Osteoblast (primary cell): ENCODE data around the gene PCDH15. TPM values are rescaled to one million over a fixed set of nuclear protein-coding genes. Genes with fewer than 3 reads are reported as not detected.

Source experiments
- DNase-seq: peaks from one replicate; pipeline ENCODE4 v3.0.0; 2011; ENCODE audit warnings: low spot score, mixed read lengths; ENCODE audit not compliant: insufficient read length; ENCODE audit errors: missing footprints
- H2AFZ ChIP-seq: 2 replicates; pipeline ENCODE4 v1.6.0; 2011; ENCODE audit warnings: mild to moderate bottlenecking, low read length
- H3K27ac ChIP-seq: 2 replicates; pipeline ENCODE4 v1.5.1; 2011; ENCODE audit warnings: mild to moderate bottlenecking, low read depth, low read length, moderate library complexity
- H3K27me3 ChIP-seq: 2 replicates; pipeline ENCODE4 v1.6.0; 2012; ENCODE audit warnings: mild to moderate bottlenecking, control low read depth, inconsistent platforms, low read length, moderate library complexity; ENCODE audit not compliant: insufficient read depth
- H3K36me3 ChIP-seq: 2 replicates; pipeline ENCODE4 v1.5.1; 2011; ENCODE audit warnings: mild to moderate bottlenecking, low read length, control low read depth, moderate library complexity; ENCODE audit not compliant: insufficient read depth
- H3K4me1 ChIP-seq: 2 replicates; pipeline ENCODE4 v1.5.1; 2011; ENCODE audit warnings: mild to moderate bottlenecking, low read length, control low read depth, moderate library complexity; ENCODE audit not compliant: insufficient read depth
- H3K4me2 ChIP-seq: 2 replicates; pipeline ENCODE4 v1.6.0; 2011; ENCODE audit warnings: mild to moderate bottlenecking, low read length; ENCODE audit not compliant: insufficient read depth
- H3K4me3 ChIP-seq: fragments of 200-600 bp; sonication (generic); 3 replicates; pipeline ENCODE4 v1.5.1; 2012; ENCODE audit warnings: mild to moderate bottlenecking, low read length, inconsistent platforms; ENCODE audit not compliant: insufficient read depth
- H3K79me2 ChIP-seq: 2 replicates; pipeline ENCODE4 v1.6.0; 2012; ENCODE audit warnings: mild to moderate bottlenecking, low read length, control low read depth, inconsistent platforms; ENCODE audit not compliant: insufficient read depth
- H3K9me3 ChIP-seq: 2 replicates; pipeline ENCODE4 v1.5.1; 2011; ENCODE audit warnings: low read depth, low read length, control low read depth
- H4K20me1 ChIP-seq: 2 replicates; pipeline ENCODE4 v1.6.0; 2012; ENCODE audit warnings: mild to moderate bottlenecking, low read length, control low read depth; ENCODE audit not compliant: insufficient read depth
- CTCF ChIP-seq: IDR thresholded peaks from 2 replicates; pipeline ENCODE4 v1.5.1; 2011; ENCODE audit warnings: mild to moderate bottlenecking, low read depth, low read length, moderate library complexity; ENCODE audit errors: extremely low read depth
- total RNA-seq: library from RNA; depleted of rRNA; stranded (reverse); fragments of >200 nt; gene quantifications from 2 replicates; pipeline ENCODE4 v1.2.3, GENCODE V29; 2012

PCDH15 gene
- total RNA-seq, 1 donor, result not detected

GRCh38 chr10:54576541-54576940 is 224.5 kb downstream of the PCDH15 start:
- no peaks in the 10 kb centered on the region for H3K79me2 ChIP-seq
- no peaks in the 10 kb centered on the region for H3K4me1 ChIP-seq
- H3K4me3 ChIP-seq, result no peak overlapping the region
- no peak for DNase-seq
- no peaks in the 10 kb centered on the region for H3K27me3 ChIP-seq
- H3K27ac ChIP-seq, result no peak overlapping the region
- H3K9me3 ChIP-seq, result no peaks in the 10 kb centered on the region
- H2AFZ ChIP-seq, result no peak overlapping the region
- H4K20me1 ChIP-seq, result no peaks in the 10 kb centered on the region
- TF ChIP-seq CTCF, result no peak
- H3K4me2 ChIP-seq, result no peak overlapping the region
- no peaks in the 10 kb centered on the region for H3K36me3 ChIP-seq

- no peak for TF ChIP-seq CTCF
- Histone ChIP-seq H3K4me1 (no peaks in the 10 kb centered on the region), H3K79me2 (no peaks in the 10 kb centered on the region), H4K20me1 (no peaks in the 10 kb centered on the region), H3K4me2 (no peak overlapping the region), H3K27me3 (no peaks in the 10 kb centered on the region), H2AFZ (no peak overlapping the region), H3K27ac (no peak overlapping the region), H3K9me3 (no peaks in the 10 kb centered on the region), H3K4me3 (no peak overlapping the region), H3K36me3 (no peaks in the 10 kb centered on the region)
- DNase-seq, result no peak
These were observed 241.5 kb downstream of the PCDH15 start for GRCh38 chr10:54559498-54559897.

GRCh38 chr10:54554028-54554427 is 247.0 kb downstream of the PCDH15 start:
- no peak for DNase-seq
- peaks cover 5% of the 10 kb centered on the region for H3K9me3 ChIP-seq
- TF ChIP-seq CTCF, result no peak

GRCh38 chr10:54550016-54550415 is 251.0 kb downstream of the PCDH15 start:
- no peak overlapping the region for H2AFZ ChIP-seq
- peaks cover 5% of the 10 kb centered on the region for H3K9me3 ChIP-seq
- H3K79me2 ChIP-seq, result no peaks in the 10 kb centered on the region
- no peak overlapping the region for H3K27ac ChIP-seq
- H3K4me3 ChIP-seq, result no peak overlapping the region
- H3K4me2 ChIP-seq, result no peak overlapping the region
- TF ChIP-seq CTCF, result no peak
- no peaks in the 10 kb centered on the region for H3K36me3 ChIP-seq
- no peaks in the 10 kb centered on the region for H4K20me1 ChIP-seq
- no peaks in the 10 kb centered on the region for H3K4me1 ChIP-seq
- DNase-seq, result no peak
- no peaks in the 10 kb centered on the region for H3K27me3 ChIP-seq

More at GRCh38 chr10:54554028-54554427, 247.0 kb downstream of the PCDH15 start:
- no peak overlapping the region for H2AFZ ChIP-seq
- H3K36me3 ChIP-seq, result no peaks in the 10 kb centered on the region
- H3K27me3 ChIP-seq, result no peaks in the 10 kb centered on the region
- H3K4me3 ChIP-seq, result no peak overlapping the region
- no peak overlapping the region for H3K27ac ChIP-seq
- H3K79me2 ChIP-seq, result no peaks in the 10 kb centered on the region
- H3K4me1 ChIP-seq, result no peaks in the 10 kb centered on the region
- H4K20me1 ChIP-seq, result no peaks in the 10 kb centered on the region
- H3K4me2 ChIP-seq, result no peak overlapping the region
